Thyroid gland (tissue), 4 donors: ENCODE results near the gene FBXL17.

ENCODE experiments used
- POLR2A ChIP-seq, 2 donors: fragments of 450-650 bp; IDR thresholded peaks; one replicate each; pipeline ENCODE4 v1.6.1; 2017; ENCODE audit warnings: antibody characterized with exemption in 2 of 2, mild to moderate bottlenecking in 2 of 2, moderate library complexity in 1 of 2
- TF ChIP-seq, protein P1 (sequence below), 6 experiments: fragments of 200-600 bp in 3 of 6; fragments of 450-650 bp in 3 of 6; sonication (generic) in 3 of 6; IDR thresholded peaks; one replicate each; pipeline ENCODE4 v1.5.1; 2016 to 2019; ENCODE audit warnings: antibody characterized with exemption in 6 of 6, mild to moderate bottlenecking in 2 of 6, inconsistent platforms in 1 of 6, moderate library complexity in 1 of 6

DNA sequence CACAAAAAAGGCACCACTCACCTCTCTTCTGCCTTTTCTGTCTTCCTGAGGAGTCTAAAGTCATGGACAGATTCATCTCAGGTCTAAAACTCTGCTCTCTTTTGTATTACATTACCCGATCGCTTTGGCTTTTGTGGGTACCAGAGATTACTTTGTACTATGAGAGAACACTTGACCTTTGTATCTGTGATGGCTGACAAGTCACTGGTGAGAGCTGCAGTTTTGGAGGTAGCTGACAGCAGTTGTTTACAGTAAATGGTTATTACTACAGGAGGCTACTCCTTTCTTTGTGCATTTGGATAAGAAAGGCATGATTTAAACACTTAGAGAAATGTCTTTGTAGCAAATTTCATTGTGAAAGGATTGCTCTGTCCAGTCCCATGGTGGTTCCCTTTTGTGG is 307.3 kb downstream of the FBXL17 start:
- TF ChIP-seq POLR2A (IDR thresholded peaks at IDR 0.05), result no peak
- TF ChIP-seq, protein P1, sequence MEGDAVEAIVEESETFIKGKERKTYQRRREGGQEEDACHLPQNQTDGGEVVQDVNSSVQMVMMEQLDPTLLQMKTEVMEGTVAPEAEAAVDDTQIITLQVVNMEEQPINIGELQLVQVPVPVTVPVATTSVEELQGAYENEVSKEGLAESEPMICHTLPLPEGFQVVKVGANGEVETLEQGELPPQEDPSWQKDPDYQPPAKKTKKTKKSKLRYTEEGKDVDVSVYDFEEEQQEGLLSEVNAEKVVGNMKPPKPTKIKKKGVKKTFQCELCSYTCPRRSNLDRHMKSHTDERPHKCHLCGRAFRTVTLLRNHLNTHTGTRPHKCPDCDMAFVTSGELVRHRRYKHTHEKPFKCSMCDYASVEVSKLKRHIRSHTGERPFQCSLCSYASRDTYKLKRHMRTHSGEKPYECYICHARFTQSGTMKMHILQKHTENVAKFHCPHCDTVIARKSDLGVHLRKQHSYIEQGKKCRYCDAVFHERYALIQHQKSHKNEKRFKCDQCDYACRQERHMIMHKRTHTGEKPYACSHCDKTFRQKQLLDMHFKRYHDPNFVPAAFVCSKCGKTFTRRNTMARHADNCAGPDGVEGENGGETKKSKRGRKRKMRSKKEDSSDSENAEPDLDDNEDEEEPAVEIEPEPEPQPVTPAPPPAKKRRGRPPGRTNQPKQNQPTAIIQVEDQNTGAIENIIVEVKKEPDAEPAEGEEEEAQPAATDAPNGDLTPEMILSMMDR (IDR thresholded peaks at IDR 0.05), result no peak
